HG03520 (cell line): ENCODE data around the gene C10orf90.

Experiments
- ATAC-seq: cut with Tn5 transposase; IDR thresholded peaks from one replicate; pipeline ENCODE4 v1.9.1; 2021; ENCODE audit warnings: mild to moderate bottlenecking, moderate library complexity; ENCODE audit not compliant: unreplicated experiment

C10orf90 gene

GRCh38 chr10:126433351-126433750, 237.1 kb downstream of the C10orf90 start:
- no peak for ATAC-seq

GRCh38 chr10:126432507-126432906, 238.0 kb downstream of the C10orf90 start:
- no peak for ATAC-seq

- no peak for ATAC-seq
These were observed 238.7 kb downstream of the C10orf90 start for GRCh38 chr10:126431816-126432215.

DNA sequence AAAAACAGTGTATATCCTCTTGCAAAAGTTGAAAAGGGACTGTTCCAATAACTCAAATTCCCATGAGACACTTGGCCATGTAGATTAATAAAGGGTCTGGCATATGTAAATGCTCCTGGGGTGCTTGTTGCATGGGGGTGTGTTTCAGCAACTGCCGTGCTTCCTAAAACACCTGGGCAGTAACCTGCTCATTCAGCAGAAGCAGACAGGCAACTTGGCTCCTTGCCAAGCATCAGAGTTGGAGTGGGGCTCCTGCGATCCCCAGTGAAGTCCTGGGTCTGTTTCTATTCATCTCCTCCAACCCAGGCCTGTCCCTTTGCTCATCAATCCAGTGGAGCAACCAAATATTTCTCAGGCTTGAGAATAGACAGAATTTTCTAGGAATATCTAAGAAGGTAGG, 240.0 kb downstream of the C10orf90 start:
- ATAC-seq: no peak

- ATAC-seq: no peak
These were observed 241.2 kb downstream of the C10orf90 start for GRCh38 chr10:126429275-126429674.

DNA sequence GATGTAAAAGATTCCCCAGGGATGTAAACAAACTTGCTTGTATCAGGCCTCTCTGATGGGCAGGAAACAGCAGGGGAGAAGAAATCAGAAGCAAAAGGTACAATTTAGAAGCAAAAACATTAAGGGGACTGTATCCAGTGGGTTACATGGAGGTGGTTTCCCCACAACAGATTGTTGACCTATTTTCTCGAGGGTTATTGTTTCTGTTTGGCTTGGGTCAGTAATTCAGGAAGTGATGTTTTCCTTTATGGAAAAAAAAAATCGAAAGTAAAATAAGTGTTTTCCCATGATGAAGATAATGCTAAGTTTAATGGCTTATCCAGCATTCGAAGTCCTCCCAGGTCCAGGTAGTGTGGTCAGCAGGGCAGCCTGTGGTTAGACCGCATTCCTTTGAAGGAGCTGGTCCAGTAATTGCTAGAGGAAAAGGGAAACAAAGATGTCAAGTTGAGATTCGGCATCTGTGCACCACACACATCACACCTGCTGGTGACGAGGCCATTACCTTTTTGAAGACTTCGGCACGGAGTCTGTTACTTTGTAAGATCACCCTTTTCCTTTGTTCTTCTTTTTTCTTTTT, 244.9 kb downstream of the C10orf90 start:
- ATAC-seq: no peak

- no peak for ATAC-seq
These were observed 245.5 kb downstream of the C10orf90 start for GRCh38 chr10:126425032-126425431.

DNA sequence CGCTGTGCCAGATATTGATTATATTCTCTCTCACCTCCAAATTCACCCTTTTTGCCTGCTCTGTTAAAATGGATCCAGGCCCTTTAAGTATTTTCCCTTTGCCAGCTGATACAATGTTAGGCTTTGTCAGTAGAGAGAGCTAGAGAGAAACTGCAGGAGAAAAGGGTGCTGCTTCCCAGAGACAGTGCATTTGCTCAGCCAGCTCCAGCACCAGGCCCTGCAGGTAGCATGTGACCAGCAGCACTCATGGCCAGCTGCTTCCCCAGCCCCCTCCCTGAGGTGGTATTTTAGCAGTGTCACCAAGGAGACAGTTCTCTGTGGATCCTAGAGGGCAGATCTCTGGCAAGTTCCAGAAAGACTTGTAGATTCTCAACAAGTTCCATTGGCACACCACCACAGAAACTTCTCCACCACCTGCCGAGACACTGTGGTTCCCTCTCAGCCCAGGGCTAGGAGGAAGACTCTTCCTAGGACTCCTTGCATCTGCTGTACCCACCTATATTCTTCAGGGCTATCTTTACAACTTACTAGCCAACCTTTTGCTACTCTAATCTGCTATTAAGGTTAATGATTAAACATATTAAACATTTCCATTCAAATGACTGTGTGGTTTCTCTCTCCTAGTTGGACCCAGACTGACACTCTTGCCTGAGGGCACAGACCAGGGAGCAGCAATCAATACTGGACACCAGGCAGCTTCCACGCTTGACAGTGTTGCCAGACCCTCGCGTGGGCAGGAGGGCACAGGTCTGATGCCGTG, 246.6 kb downstream of the C10orf90 start:
- ATAC-seq: no peak

GRCh38 chr10:126422567-126422966, 247.9 kb downstream of the C10orf90 start:
- ATAC-seq: no peak

DNA sequence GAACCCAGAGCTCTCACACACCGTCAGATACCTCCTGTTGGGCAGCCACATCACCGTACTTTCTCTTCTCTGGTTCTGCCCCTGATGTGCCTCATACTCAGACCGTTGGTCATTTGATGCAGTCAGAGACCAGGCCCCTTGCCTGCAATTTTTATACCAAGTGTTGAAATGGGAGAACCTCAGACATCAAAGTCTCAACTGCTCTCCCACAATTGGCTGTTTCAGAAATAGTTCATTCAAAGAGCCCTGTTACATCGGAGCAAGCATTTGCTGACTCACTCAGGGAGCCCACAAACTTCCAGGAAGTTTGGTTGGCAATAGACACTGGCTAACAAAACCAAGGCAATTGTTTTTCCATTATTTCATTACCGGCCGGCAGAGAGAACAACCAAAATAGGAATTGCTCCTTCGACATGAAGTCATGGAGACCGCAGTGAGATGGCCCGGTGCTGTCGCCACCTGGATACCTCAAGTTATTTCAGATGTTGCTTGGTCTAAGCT, 248.7 kb downstream of the C10orf90 start:
- ATAC-seq: no peak

DNA sequence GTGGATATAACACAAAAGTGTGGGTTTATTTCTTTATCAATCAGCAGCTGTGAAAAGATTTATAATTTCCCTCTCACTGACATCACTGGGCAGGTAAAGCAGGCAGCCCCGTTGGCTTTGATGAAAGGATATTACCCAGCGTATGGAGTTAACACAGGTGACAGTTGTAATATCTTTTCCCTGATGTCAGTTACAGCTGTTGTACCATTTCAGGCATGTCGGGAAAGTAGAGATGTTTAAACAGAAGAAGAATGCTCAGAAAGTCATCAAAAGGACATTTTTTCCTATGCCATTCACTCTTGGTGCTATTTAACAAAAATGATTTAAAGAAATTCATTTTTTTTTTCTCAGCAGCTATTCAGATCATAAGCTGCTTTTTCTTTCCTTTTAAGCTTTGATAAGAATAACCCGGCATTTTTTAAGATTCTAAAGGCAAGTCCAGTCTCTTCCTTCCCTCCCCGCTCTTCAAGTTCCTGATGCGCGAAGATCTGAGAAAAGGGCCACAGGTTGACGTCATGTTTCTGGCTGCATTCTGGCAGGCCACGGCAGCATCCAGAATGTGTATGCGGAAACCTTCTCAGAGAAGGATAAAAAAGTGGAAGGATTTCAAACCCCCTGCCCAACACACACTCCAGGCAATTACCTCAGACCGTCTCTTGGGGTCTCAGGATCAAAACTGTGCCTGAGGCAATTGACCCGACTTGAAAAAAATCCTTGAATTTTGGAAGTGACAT, 249.8 kb downstream of the C10orf90 start:
- no peak for ATAC-seq

- ATAC-seq: no peak
These were observed 253.2 kb downstream of the C10orf90 start for GRCh38 chr10:126417220-126417825.

DNA sequence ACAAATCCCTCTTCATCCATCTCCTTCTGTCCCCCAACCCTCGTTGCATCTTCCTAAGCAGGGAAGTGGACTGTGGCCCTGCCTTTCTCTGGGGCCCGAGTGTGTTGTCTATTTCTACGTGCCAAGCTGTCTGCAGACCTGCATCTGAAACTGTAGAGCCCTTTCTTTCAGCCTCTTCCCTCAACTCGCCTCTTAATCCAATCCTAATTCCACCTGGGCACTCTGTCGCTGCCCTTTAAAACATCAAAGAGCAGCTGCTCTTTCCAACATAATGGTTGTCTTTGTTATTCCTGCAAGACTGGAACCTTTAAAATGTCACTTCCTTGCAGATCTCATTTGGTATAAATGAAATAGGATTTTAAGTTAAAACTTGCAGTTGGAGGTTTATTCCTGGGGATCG, 260.7 kb downstream of the C10orf90 start:
- ATAC-seq: no peak

DNA sequence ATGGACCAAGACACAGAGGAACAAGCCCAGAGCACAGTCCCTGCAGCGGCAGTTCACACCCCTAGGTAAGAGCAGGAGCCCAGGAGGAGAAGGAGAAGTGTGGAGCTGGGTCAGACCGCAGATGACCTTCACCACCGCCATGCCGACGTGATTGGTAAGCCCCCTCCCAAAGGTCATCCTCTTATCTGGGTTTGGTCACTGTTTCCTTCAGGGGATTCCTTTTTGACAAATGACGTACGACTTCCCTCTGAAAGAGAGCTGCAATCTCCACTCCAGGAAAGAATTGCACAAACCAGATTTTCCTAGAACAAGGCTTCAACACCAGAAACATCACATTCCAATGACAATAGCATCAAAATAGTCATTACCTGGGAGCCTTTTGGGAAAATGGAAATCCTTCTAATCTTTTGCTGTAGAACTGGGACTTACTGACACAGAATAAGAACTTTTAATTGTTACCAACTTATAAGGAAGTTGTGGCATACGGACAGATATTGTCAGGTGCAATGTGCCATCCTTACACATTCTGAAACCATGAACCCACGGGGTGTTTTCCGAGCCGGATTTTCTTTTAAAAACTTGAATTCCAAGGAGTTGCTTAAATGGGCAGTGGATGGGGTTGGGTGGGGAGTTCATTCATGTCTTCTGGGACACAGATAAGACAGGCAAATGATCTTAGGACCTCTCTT, 261.4 kb downstream of the C10orf90 start:
- no peak for ATAC-seq

- no peak for ATAC-seq
These were observed 262.7 kb downstream of the C10orf90 start for GRCh38 chr10:126407831-126408230.

GRCh38 chr10:126405239-126405775, 265.2 kb downstream of the C10orf90 start:
- ATAC-seq: no peak

DNA sequence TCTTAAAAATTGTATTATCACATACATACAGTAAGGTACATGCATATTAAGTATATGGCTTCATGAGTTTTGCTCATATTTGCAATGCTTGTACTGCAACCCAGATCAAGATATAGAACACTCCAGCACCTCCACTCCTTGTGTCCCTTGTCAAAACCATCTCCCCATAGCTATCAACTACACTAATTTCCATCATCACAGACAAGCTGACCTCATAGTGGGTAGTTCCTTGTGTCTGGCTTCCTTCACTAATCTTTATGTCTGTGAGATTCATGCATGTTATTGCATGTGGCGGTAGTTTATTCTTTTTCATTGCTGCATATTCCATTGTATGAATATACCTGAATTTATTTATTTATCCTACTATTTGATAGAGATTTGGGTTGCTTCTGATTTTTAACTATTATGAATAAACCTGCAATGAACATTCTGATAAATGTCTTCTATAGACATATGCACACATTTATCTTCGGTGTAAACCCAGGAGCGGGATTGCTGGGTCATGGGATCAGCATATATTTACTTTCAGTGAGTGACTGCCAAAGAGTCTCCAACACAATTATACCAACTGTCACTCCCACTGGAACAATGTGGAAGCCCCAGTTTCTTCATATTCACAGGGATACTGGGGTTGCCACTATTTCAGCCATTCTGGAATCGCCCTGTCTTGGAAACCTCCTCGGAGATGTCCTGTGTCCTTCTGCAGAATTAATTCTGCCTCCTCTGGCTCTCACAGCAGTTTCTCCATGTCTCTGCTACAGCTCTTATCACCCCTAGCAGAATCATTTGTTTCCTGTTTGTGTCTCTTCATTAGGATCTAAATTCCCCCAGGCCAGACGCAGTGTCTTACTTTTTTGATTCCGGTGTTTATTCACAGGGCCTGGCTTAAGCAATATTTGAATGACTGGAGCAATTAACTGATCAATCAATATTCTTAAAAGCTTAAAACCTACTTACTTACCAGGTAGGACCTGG, 267.5 kb downstream of the C10orf90 start:
- ATAC-seq: no peak

- ATAC-seq: no peak
These were observed 269.9 kb downstream of the C10orf90 start for GRCh38 chr10:126400641-126401040.

DNA sequence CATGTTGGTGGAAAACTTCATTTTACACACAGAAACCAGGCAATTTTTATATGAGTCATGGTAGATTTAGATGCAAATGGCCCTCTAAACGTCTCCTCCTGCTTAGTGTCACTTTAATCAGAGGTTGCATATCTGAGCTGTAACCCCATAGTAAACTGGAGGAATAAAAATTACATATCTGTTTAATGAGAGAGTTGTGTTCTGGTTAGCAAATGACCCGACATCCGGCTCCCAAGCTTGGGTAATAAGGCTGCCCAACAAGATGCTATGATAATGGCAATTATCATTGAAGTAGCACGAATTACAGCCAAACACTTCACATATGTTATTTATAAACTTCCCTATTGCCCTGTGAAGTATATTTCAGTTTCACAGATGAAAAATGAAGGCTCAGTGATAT, 271.6 kb downstream of the C10orf90 start:
- no peak for ATAC-seq
